ENCODE measurements around the gene OR2W1. TPM values are rescaled to one million over a fixed set of nuclear protein-coding genes. Genes with fewer than 3 reads are reported as not detected.

The OR2W1 gene
- total and polyA plus RNA-seq, 2 donors (not counting 3 experiments of a cell fraction or from before 2014, with no cell fraction given): not detected

DNA sequence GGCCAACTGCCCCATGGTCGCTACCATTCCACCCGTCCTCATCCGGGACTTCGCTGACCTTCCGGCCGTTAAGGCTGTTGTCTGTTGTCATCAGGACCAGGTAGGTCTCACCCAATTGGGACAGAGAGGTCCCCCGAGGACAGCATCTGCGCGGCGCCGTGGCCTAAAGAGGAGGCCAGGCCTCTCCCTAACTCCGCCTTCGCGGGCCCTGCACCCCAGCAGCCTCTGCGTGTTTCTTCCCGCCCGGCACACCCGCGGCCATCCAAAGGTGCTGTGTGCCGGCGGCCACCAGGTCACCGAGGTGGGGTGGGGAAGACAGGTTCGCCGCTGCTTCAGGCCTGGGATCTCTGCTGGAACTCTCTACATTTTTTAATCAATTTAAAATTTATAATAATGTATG, 9.0 kb downstream of the OR2W1 start:
- Histone ChIP-seq H3K4me1 (ENCODE audit: control insufficient read depth, extremely low read depth, insufficient read depth, low read length) (no peaks in the 10 kb centered on the region), H2AFZ (ENCODE audit: low read depth, low read length) (no peak overlapping the region), H3K27ac (ENCODE audit: insufficient read depth, low read depth, low read length) (no peak overlapping the region), H3K9me1 (replicated peaks; ENCODE audit: control insufficient read depth, extremely low read depth, insufficient read depth, low read length) (no peaks in the 10 kb centered on the region), H4K20me1 (replicated peaks; ENCODE audit: control insufficient read depth, extremely low read depth, insufficient read depth, low read length) (no peaks in the 10 kb centered on the region), H3K4me3 (replicated peaks in 1 of 3; ENCODE audit: insufficient read depth in 1 of 3, low read depth in 1 of 3, low read length in 3 of 3) (no peak overlapping the region), H3K27me3 (ENCODE audit: control insufficient read depth in 2 of 2, insufficient read depth in 2 of 2, low read length in 2 of 2) (no peaks in the 10 kb centered on the region), H3K9ac (replicated peaks; ENCODE audit: extremely low read depth, insufficient read depth, low read length) (no peak overlapping the region), H3K36me3 (ENCODE audit: control insufficient read depth in 2 of 2, extremely low read depth in 1 of 2, insufficient read depth in 2 of 2, low read length in 2 of 2) (no peaks in the 10 kb centered on the region), H3K9me3 (replicated peaks; ENCODE audit: control insufficient read depth, insufficient read depth, low read length) (no peaks in the 10 kb centered on the region), H3K79me2 (ENCODE audit: control insufficient read depth, insufficient read depth, low read length) (no peaks in the 10 kb centered on the region), H3K4me2 (ENCODE audit: insufficient read depth, low read length) (no peak overlapping the region)
- dilution Hi-C loops (cut with MboI; ENCODE audit: extremely low pct_ligation_motif_present, low sequenced_read_pairs) (no loop called here), intact Hi-C loops (cut with micrococcal nuclease) (no loop called here)
- BruUV-seq (replicated peaks): no TSS peak
- FAIRE-seq (no peak), DNase-seq (ENCODE audit: low read depth, low spot score) (no peak)
- POLR2A ChIA-PET: no interaction called here
- TF ChIP-seq, protein P1, sequence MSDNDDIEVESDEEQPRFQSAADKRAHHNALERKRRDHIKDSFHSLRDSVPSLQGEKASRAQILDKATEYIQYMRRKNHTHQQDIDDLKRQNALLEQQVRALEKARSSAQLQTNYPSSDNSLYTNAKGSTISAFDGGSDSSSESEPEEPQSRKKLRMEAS (IDR thresholded peaks at IDR 0.05; ENCODE audit: insufficient read depth, insufficient read length): no peak
- TF ChIP-seq JUN (IDR thresholded peaks at IDR 0.05; ENCODE audit: borderline replicate concordance, insufficient read depth, insufficient read length, low read depth): no peak
- TF ChIP-seq EZH2 (IDR thresholded peaks at IDR 0.05; ENCODE audit: borderline replicate concordance, low read depth, low read length, severe bottlenecking): no peak
- no peak for TF ChIP-seq GATA2 (IDR thresholded peaks at IDR 0.05; ENCODE audit: insufficient read depth, insufficient read length, low read depth, low read length)
- TF ChIP-seq MYC (IDR thresholded peaks at IDR 0.05; ENCODE audit: low read depth, low read length): no peak
- TF ChIP-seq, protein P2, sequence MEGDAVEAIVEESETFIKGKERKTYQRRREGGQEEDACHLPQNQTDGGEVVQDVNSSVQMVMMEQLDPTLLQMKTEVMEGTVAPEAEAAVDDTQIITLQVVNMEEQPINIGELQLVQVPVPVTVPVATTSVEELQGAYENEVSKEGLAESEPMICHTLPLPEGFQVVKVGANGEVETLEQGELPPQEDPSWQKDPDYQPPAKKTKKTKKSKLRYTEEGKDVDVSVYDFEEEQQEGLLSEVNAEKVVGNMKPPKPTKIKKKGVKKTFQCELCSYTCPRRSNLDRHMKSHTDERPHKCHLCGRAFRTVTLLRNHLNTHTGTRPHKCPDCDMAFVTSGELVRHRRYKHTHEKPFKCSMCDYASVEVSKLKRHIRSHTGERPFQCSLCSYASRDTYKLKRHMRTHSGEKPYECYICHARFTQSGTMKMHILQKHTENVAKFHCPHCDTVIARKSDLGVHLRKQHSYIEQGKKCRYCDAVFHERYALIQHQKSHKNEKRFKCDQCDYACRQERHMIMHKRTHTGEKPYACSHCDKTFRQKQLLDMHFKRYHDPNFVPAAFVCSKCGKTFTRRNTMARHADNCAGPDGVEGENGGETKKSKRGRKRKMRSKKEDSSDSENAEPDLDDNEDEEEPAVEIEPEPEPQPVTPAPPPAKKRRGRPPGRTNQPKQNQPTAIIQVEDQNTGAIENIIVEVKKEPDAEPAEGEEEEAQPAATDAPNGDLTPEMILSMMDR (IDR thresholded peaks at IDR 0.05; ENCODE audit: extremely low read depth in 1 of 2, insufficient read depth in 1 of 2, low read depth in 1 of 2, low read length in 2 of 2): no peak
- no peak for TF ChIP-seq POLR2A (IDR thresholded peaks at IDR 0.05; ENCODE audit: low read depth, low read length)
- TF ChIP-seq POLR2AphosphoS5 (IDR thresholded peaks at IDR 0.05; ENCODE audit: insufficient read depth, low read depth, low read length): no peak
- TF ChIP-seq FOS (IDR thresholded peaks at IDR 0.05; ENCODE audit: borderline replicate concordance, insufficient read depth, low read length): no peak
- CTCF ChIA-PET: no interaction called here

Data from endothelial cell of umbilical vein (primary cell).